Measurements from ENCODE around the gene RHOD.

DNA sequence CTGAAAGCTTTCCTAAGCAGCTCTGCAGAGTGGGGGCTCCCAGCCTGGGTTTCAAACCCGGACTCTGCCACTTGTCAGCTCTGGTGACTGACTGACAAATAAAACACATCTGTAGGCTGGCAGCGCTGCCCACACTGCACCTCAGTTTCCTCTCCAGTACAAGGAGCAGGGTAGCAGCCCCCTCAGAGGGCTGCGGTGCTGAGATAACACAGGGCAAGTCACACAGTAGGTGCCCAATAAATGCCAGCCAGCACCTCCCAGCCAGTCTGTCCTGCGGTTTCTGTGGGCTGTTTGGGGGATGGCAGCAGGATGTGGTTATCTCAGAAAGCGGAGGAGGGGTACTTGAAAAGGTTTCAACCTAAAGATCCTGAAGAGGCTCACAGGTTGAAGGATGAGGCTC is 32.2 kb upstream of the RHOD start:
- TF ChIP-seq, protein P1, sequence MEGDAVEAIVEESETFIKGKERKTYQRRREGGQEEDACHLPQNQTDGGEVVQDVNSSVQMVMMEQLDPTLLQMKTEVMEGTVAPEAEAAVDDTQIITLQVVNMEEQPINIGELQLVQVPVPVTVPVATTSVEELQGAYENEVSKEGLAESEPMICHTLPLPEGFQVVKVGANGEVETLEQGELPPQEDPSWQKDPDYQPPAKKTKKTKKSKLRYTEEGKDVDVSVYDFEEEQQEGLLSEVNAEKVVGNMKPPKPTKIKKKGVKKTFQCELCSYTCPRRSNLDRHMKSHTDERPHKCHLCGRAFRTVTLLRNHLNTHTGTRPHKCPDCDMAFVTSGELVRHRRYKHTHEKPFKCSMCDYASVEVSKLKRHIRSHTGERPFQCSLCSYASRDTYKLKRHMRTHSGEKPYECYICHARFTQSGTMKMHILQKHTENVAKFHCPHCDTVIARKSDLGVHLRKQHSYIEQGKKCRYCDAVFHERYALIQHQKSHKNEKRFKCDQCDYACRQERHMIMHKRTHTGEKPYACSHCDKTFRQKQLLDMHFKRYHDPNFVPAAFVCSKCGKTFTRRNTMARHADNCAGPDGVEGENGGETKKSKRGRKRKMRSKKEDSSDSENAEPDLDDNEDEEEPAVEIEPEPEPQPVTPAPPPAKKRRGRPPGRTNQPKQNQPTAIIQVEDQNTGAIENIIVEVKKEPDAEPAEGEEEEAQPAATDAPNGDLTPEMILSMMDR (IDR thresholded peaks at IDR 0.05) = no peak
- no peak for TF ChIP-seq POLR2A (IDR thresholded peaks at IDR 0.05)
